ENCODE data around the gene GAMT. TPM values are rescaled to one million over a fixed set of nuclear protein-coding genes. Genes with fewer than 3 reads are reported as not detected.

The GAMT gene
- total and polyA plus RNA-seq, 2 donors (not counting 3 experiments of a cell fraction or from before 2014, with no cell fraction given), result 22.1 to 36.9 TPM

- ChIA-PET CTCF (no interaction called here), POLR2A (no interaction called here)
Observed at GRCh38 chr19:1401889-1402217, 511 bp upstream of the GAMT start.

More at GRCh38 chr19:1401889-1402217, 511 bp upstream of the GAMT start:
- Histone ChIP-seq H3K79me2 (ENCODE audit: control insufficient read depth, insufficient read depth, low read length) (no peaks in the 10 kb centered on the region), H3K36me3 (ENCODE audit: control insufficient read depth in 2 of 2, extremely low read depth in 1 of 2, insufficient read depth in 2 of 2, low read length in 2 of 2) (no peaks in the 10 kb centered on the region), H2AFZ (ENCODE audit: low read depth, low read length) (peak overlapping the region; percentile 84), H3K9ac (replicated peaks; ENCODE audit: extremely low read depth, insufficient read depth, low read length) (no peak overlapping the region), H3K4me3 (replicated peaks in 1 of 3; ENCODE audit: insufficient read depth in 1 of 3, low read depth in 1 of 3, low read length in 3 of 3) (peak overlapping the region in 1 of 3 experiments; percentile 70), H3K4me2 (ENCODE audit: insufficient read depth, low read length) (peak overlapping the region; percentile 49), H4K20me1 (replicated peaks; ENCODE audit: control insufficient read depth, extremely low read depth, insufficient read depth, low read length) (no peaks in the 10 kb centered on the region), H3K27me3 (ENCODE audit: control insufficient read depth in 2 of 2, insufficient read depth in 2 of 2, low read length in 2 of 2) (no peaks in the 10 kb centered on the region), H3K9me1 (replicated peaks; ENCODE audit: control insufficient read depth, extremely low read depth, insufficient read depth, low read length) (no peaks in the 10 kb centered on the region), H3K27ac (ENCODE audit: insufficient read depth, low read depth, low read length) (no peak overlapping the region), H3K4me1 (ENCODE audit: control insufficient read depth, extremely low read depth, insufficient read depth, low read length) (peaks cover 17% of the 10 kb centered on the region), H3K9me3 (replicated peaks; ENCODE audit: control insufficient read depth, insufficient read depth, low read length) (no peaks in the 10 kb centered on the region)
- FAIRE-seq, result no peak
- intact Hi-C loops (cut with micrococcal nuclease), result loop anchor here (1.0 to 10.0 kb wide), 2 partner anchors 19 to 193 kb away; partner anchors contain the start of genes MBD3 and NDUFS7
- no TSS peak for BruUV-seq (replicated peaks)
- dilution Hi-C loops (cut with MboI; ENCODE audit: extremely low pct_ligation_motif_present, low sequenced_read_pairs), result no loop called here
- no peak for DNase-seq (ENCODE audit: low read depth, low spot score)
- no peak for TF ChIP-seq MAX (IDR thresholded peaks at IDR 0.05; ENCODE audit: insufficient read depth, insufficient read length)
- TF ChIP-seq MYC (IDR thresholded peaks at IDR 0.05; ENCODE audit: low read depth, low read length), result no peak
- no peak for TF ChIP-seq CTCF (IDR thresholded peaks at IDR 0.05; ENCODE audit: extremely low read depth in 1 of 2, insufficient read depth in 1 of 2, low read depth in 1 of 2, low read length in 2 of 2)
- TF ChIP-seq EZH2 (IDR thresholded peaks at IDR 0.05; ENCODE audit: borderline replicate concordance, low read depth, low read length, severe bottlenecking), result no peak
- TF ChIP-seq POLR2AphosphoS5 (IDR thresholded peaks at IDR 0.05; ENCODE audit: insufficient read depth, low read depth, low read length), result no peak
- TF ChIP-seq FOS (IDR thresholded peaks at IDR 0.05; ENCODE audit: borderline replicate concordance, insufficient read depth, low read length), result no peak
- TF ChIP-seq GATA2 (IDR thresholded peaks at IDR 0.05; ENCODE audit: insufficient read depth, insufficient read length, low read depth, low read length), result no peak
- no peak for TF ChIP-seq JUN (IDR thresholded peaks at IDR 0.05; ENCODE audit: borderline replicate concordance, insufficient read depth, insufficient read length, low read depth)
- TF ChIP-seq POLR2A (IDR thresholded peaks at IDR 0.05; ENCODE audit: low read depth, low read length), result no peak
